GM12801 (cell line): ENCODE results near the gene INO80.

Experiments used
- CTCF ChIP-seq: IDR thresholded peaks from one replicate; pipeline ENCODE4 v1.5.1; 2011; ENCODE audit warnings: control low read depth; ENCODE audit not compliant: insufficient read length; ENCODE audit errors: extremely low read depth

Gene INO80

GRCh38 chr15:40938536-40938870 is 177.6 kb downstream of the INO80 start:
- no peak for TF ChIP-seq CTCF

GRCh38 chr15:40937762-40938535 is 178.1 kb downstream of the INO80 start:
- TF ChIP-seq CTCF: no peak

GRCh38 chr15:40936709-40937666 is 179.1 kb downstream of the INO80 start:
- no peak for TF ChIP-seq CTCF

DNA sequence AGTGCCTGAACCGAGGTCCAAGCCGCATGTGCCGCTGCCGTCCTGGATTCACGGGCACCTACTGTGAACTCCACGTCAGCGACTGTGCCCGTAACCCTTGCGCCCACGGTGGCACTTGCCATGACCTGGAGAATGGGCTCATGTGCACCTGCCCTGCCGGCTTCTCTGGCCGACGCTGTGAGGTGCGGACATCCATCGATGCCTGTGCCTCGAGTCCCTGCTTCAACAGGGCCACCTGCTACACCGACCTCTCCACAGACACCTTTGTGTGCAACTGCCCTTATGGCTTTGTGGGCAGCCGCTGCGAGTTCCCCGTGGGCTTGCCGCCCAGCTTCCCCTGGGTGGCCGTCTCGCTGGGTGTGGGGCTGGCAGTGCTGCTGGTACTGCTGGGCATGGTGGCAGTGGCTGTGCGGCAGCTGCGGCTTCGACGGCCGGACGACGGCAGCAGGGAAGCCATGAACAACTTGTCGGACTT is 179.8 kb downstream of the INO80 start:
- TF ChIP-seq CTCF: no peak

DNA sequence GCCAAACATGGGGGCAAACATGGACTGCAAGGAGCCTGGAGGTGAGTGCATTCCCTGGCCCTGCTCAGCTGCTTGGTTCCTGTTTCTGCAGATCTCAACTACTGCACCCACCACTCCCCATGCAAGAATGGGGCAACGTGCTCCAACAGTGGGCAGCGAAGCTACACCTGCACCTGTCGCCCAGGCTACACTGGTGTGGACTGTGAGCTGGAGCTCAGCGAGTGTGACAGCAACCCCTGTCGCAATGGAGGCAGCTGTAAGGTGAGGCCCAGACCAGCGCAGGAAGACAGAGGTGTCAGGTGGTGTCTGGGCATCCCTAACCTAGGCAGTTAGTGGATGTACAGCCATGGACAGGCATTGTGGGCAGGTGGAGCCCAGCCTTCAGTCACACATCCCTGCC is 181.6 kb downstream of the INO80 start:
- no peak for TF ChIP-seq CTCF

- TF ChIP-seq CTCF: no peak
Measured at GRCh38 chr15:40933517-40933902, 182.6 kb downstream of the INO80 start.
